Activated CD4-positive, CD25-positive, alpha-beta regulatory T cell treated with anti-CD3 and anti-CD28 coated beads, Interleukin-2, amount 50 U/mL, for 16 hours (primary cell): ENCODE results near the gene ARMC6.

Experiments used
- DNase-seq: peaks from one replicate; pipeline ENCODE4 v3.0.0-alpha.2; 2020; ENCODE audit warnings: low read depth, low spot score

Gene ARMC6

GRCh38 chr19:19033426-19034203 lies at the start of gene ARMC6, which contains the start of gene SUGP2:
Gene ARMC6 (plus strand): TSS chr19:19033603. CDS start chr19:19034210, 607 bp downstream.
Gene SUGP2 (minus strand): TSS chr19:19033517. CDS start chr19:19031071, 2,446 bp downstream.
- DNase-seq = peak; percentile 78

- no peak for DNase-seq
Observed at GRCh38 chr19:18984251-18984650, 49.2 kb upstream of the ARMC6 start.

- DNase-seq = no peak
Observed at GRCh38 chr19:18985257-18985656, 48.1 kb upstream of the ARMC6 start.

GRCh38 chr19:18987456-18987855 lies 45.9 kb upstream of the ARMC6 start:
- DNase-seq = no peak

GRCh38 chr19:18989316-18989715 lies 44.1 kb upstream of the ARMC6 start:
- DNase-seq = no peak

GRCh38 chr19:18990128-18990708 lies 43.2 kb upstream of the ARMC6 start:
- no peak for DNase-seq

- DNase-seq = no peak
Observed at GRCh38 chr19:18991006-18991405, 42.4 kb upstream of the ARMC6 start.

GRCh38 chr19:18991468-18991867 lies 41.9 kb upstream of the ARMC6 start:
- DNase-seq = no peak

- no peak for DNase-seq
Observed at GRCh38 chr19:18992696-18993095, 40.7 kb upstream of the ARMC6 start.

- DNase-seq = no peak
Observed at GRCh38 chr19:18993115-18993514, 40.3 kb upstream of the ARMC6 start.

GRCh38 chr19:18995804-18996241 lies 37.6 kb upstream of the ARMC6 start:
- DNase-seq = no peak

- DNase-seq = no peak
Observed at GRCh38 chr19:18996351-18996750, 37.1 kb upstream of the ARMC6 start.

- DNase-seq = no peak
Observed at GRCh38 chr19:18996796-18997394, 36.5 kb upstream of the ARMC6 start.

GRCh38 chr19:18998276-18998675 lies 35.1 kb upstream of the ARMC6 start:
- DNase-seq = no peak

- no peak for DNase-seq
Observed at GRCh38 chr19:18999016-18999758, 34.2 kb upstream of the ARMC6 start.

- DNase-seq = no peak
Observed at GRCh38 chr19:18999896-19000620, 33.3 kb upstream of the ARMC6 start.

- no peak for DNase-seq
Observed at GRCh38 chr19:19004144-19004543, 29.3 kb upstream of the ARMC6 start.

GRCh38 chr19:19006213-19006612 lies 27.2 kb upstream of the ARMC6 start:
- no peak for DNase-seq

- DNase-seq = no peak
Observed at GRCh38 chr19:19009951-19010350, 23.5 kb upstream of the ARMC6 start.

GRCh38 chr19:19010551-19010950 lies 22.9 kb upstream of the ARMC6 start:
- no peak for DNase-seq

- no peak for DNase-seq
Observed at GRCh38 chr19:19021115-19021514, 12.3 kb upstream of the ARMC6 start.
